Keratinocyte (primary cell): Measurements from ENCODE around the gene DSCAML1. TPM values are rescaled to one million over a fixed set of nuclear protein-coding genes. Genes with fewer than 3 reads are reported as not detected.

Experiments
- DNase-seq: peaks from one replicate; pipeline ENCODE4 v3.0.0-alpha.2; 2011; ENCODE audit warnings: low read depth, missing footprints, low spot score
- FAIRE-seq: peaks from 2 replicates; lab custom pipeline; 2011; peaks lifted over from hg19 to GRCh38; lab: Jason Lieb, UNC
- H2AFZ ChIP-seq: 2 replicates; pipeline ENCODE4 v1.6.0; 2012; ENCODE audit warnings: low read length, control low read depth, inconsistent platforms; ENCODE audit not compliant: control insufficient read depth
- H3K27ac ChIP-seq: 2 replicates; pipeline ENCODE4 v1.5.1; 2011; ENCODE audit warnings: low read length; ENCODE audit not compliant: control insufficient read depth, insufficient read depth
- H3K27me3 ChIP-seq: 3 replicates; pipeline ENCODE4 v1.6.0; 2011; ENCODE audit warnings: low read length; ENCODE audit not compliant: control insufficient read depth, insufficient read depth; ENCODE audit errors: extremely low read depth
- H3K36me3 ChIP-seq, 2 experiments: 2 replicates in 1 of 2; 3 replicates in 1 of 2; pipeline ENCODE4 v1.5.1; 2011; ENCODE audit warnings: low read length in 2 of 2, mild to moderate bottlenecking in 1 of 2; ENCODE audit not compliant: control insufficient read depth in 2 of 2, insufficient read depth in 2 of 2; ENCODE audit errors: extremely low read depth in 1 of 2
- H3K4me1 ChIP-seq: 3 replicates; pipeline ENCODE4 v1.5.1; 2011; ENCODE audit warnings: low read length; ENCODE audit not compliant: control insufficient read depth, insufficient read depth; ENCODE audit errors: extremely low read depth
- H3K4me2 ChIP-seq: 3 replicates; pipeline ENCODE4 v1.6.0; 2011; ENCODE audit warnings: low read depth, low read length; ENCODE audit not compliant: control insufficient read depth, insufficient read depth; ENCODE audit errors: extremely low read depth
- H3K4me3 ChIP-seq, 3 experiments: fragments of 200-600 bp in 1 of 3; sonication (generic) in 1 of 3; 2 replicates in 2 of 3; 3 replicates in 1 of 3; pipeline ENCODE4 v1.5.1; 2011 to 2016; ENCODE audit warnings: low read length in 3 of 3, mild to moderate bottlenecking in 3 of 3, control low read depth in 2 of 3, inconsistent platforms in 1 of 3, low read depth in 1 of 3, mixed read lengths in 1 of 3, mixed run types in 1 of 3, moderate library complexity in 1 of 3; ENCODE audit not compliant: control insufficient read depth in 2 of 3, insufficient read depth in 2 of 3; ENCODE audit errors: extremely low read depth in 1 of 3
- H3K79me2 ChIP-seq: 2 replicates; pipeline ENCODE4 v1.6.0; 2012; ENCODE audit warnings: low read length; ENCODE audit not compliant: control insufficient read depth, insufficient read depth
- H3K9ac ChIP-seq: 3 replicates; pipeline ENCODE4 v1.6.0; 2011; ENCODE audit warnings: low read length; ENCODE audit not compliant: control insufficient read depth, insufficient read depth; ENCODE audit errors: extremely low read depth
- H3K9me1 ChIP-seq: 3 replicates; pipeline ENCODE4 v1.6.0; 2011; ENCODE audit warnings: low read length; ENCODE audit not compliant: control insufficient read depth, insufficient read depth; ENCODE audit errors: extremely low read depth
- H3K9me3 ChIP-seq: 2 replicates; pipeline ENCODE4 v1.5.1; 2012; ENCODE audit warnings: low read depth, low read length; ENCODE audit not compliant: control insufficient read depth
- H4K20me1 ChIP-seq: 3 replicates; pipeline ENCODE4 v1.6.0; 2011; ENCODE audit warnings: low read length; ENCODE audit not compliant: control insufficient read depth, insufficient read depth; ENCODE audit errors: extremely low read depth
- EZH2 ChIP-seq: IDR thresholded peaks from one replicate; pipeline ENCODE4 v1.6.1; 2012; ENCODE audit warnings: inconsistent platforms, mild to moderate bottlenecking, low read length, moderate library complexity
- dilution Hi-C: fragments of 300-500 bp; cut with MboI; formaldehyde crosslinking; loops from one replicate; pipeline ENCODE4 v1.7.0; 2020; ENCODE audit warnings: low sequenced_read_pairs; ENCODE audit not compliant: extremely low pct_ligation_motif_present
- polyA plus RNA-seq, 5 experiments: library from polyadenylated mRNA; depleted of rRNA in 3 of 5; stranded (reverse) in 3 of 5; stranded (forward) in 1 of 5; unstranded in 1 of 5; fragments of >200 nt; gene quantifications; 1 replicate in 1 of 5; 2 replicates in 3 of 5; 3 replicates in 1 of 5; pipeline versions ENCODE4 v1.2.1 to v1.2.3, GENCODE V29; 2011 to 2012; ENCODE audit warnings: missing spikeins in 2 of 5, low read depth in 1 of 5, low replicate concordance in 1 of 5
- TF ChIP-seq, protein P1 (sequence below), 3 experiments: IDR thresholded peaks in 1 of 3; conservative IDR thresholded peaks in 1 of 3; optimal IDR thresholded peaks in 1 of 3; 2 replicates in 2 of 3; 3 replicates in 1 of 3; pipeline versions ENCODE3 to v1.5.1; 2011; ENCODE audit warnings: low read length in 3 of 3, mild to moderate bottlenecking in 3 of 3, moderate library complexity in 2 of 3, control low read depth in 1 of 3, inconsistent platforms in 1 of 3; ENCODE audit not compliant: insufficient read depth in 2 of 3; ENCODE audit errors: extremely low read depth in 1 of 3

DSCAML1 gene
- polyA plus RNA-seq, 1 donor (not counting 4 experiments of a cell fraction or from before 2014, with no cell fraction given): not detected

DNA sequence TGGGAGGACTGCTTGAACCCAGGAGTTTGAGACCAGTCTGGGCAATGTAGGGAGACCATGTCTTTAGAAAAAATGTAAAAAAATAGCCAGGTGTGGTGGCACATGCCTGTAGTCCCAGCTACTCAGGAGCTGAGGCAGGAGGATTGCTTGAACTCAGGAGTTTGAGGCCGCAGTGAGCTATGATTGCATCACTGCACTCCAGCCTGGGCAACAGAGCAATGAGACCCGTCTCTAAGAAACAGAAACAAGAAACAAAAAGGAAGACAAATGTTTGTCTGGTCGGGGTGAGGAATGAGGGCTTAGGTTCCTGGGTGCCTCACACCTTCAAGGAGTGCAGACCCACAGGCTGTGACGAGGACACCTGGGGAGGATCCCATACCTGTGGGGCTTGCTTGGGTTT is 277.4 kb downstream of the DSCAML1 start:
- no peak for FAIRE-seq
- H2AFZ ChIP-seq: no peak overlapping the region
- H3K4me1 ChIP-seq: no peaks in the 10 kb centered on the region

DNA sequence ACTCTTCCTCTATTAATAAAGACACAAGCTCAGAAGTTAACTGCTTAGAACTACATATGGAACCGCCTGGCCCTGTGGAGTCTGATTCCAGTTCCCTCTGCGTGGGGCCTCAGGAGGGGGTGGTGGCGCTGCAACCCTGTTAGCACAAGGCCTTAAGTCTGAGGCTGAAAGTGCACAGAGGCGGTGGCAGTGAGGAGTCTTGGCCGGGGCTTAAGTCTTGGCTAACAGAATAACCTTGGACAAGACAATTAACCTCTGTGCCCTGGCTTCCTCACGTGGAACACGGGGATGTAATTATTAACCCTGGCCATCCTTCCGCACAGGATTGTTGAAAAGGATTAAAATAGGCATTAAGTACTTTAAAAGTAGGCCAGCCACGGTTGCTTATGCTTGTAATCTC is 277.8 kb downstream of the DSCAML1 start:
- dilution Hi-C loops: no loop called here
- Histone ChIP-seq H2AFZ (no peak overlapping the region), H3K4me1 (no peaks in the 10 kb centered on the region), H3K4me3 (no peak overlapping the region), H3K4me2 (no peak overlapping the region), H3K36me3 (no peaks in the 10 kb centered on the region), H3K79me2 (no peaks in the 10 kb centered on the region), H3K27me3 (no peaks in the 10 kb centered on the region), H3K9me1 (no peaks in the 10 kb centered on the region), H4K20me1 (no peaks in the 10 kb centered on the region), H3K27ac (no peak overlapping the region), H3K9me3 (no peaks in the 10 kb centered on the region), H3K9ac (no peak overlapping the region)
- FAIRE-seq (no peak), DNase-seq (no peak)
- TF ChIP-seq, protein P1, sequence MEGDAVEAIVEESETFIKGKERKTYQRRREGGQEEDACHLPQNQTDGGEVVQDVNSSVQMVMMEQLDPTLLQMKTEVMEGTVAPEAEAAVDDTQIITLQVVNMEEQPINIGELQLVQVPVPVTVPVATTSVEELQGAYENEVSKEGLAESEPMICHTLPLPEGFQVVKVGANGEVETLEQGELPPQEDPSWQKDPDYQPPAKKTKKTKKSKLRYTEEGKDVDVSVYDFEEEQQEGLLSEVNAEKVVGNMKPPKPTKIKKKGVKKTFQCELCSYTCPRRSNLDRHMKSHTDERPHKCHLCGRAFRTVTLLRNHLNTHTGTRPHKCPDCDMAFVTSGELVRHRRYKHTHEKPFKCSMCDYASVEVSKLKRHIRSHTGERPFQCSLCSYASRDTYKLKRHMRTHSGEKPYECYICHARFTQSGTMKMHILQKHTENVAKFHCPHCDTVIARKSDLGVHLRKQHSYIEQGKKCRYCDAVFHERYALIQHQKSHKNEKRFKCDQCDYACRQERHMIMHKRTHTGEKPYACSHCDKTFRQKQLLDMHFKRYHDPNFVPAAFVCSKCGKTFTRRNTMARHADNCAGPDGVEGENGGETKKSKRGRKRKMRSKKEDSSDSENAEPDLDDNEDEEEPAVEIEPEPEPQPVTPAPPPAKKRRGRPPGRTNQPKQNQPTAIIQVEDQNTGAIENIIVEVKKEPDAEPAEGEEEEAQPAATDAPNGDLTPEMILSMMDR (optimal IDR thresholded peaks at IDR 0.05 in 1 of 3, IDR thresholded peaks at IDR 0.05 in 1 of 3, conservative IDR thresholded peaks at IDR 0.05 in 1 of 3; ENCODE audit: extremely low read depth in 1 of 3, insufficient read depth in 2 of 3, low read length in 3 of 3): no peak
- no peak for TF ChIP-seq EZH2

More for the DNA sequence above, 277.4 kb downstream of the DSCAML1 start:
- dilution Hi-C loops: no loop called here
- Histone ChIP-seq H4K20me1 (no peaks in the 10 kb centered on the region), H3K27ac (no peak overlapping the region), H3K79me2 (no peaks in the 10 kb centered on the region), H3K4me2 (no peak overlapping the region), H3K9ac (no peak overlapping the region), H3K36me3 (no peaks in the 10 kb centered on the region), H3K4me3 (no peak overlapping the region), H3K9me1 (no peaks in the 10 kb centered on the region), H3K27me3 (no peaks in the 10 kb centered on the region), H3K9me3 (no peaks in the 10 kb centered on the region)
- TF ChIP-seq, protein P1 (optimal IDR thresholded peaks at IDR 0.05 in 1 of 3, IDR thresholded peaks at IDR 0.05 in 1 of 3, conservative IDR thresholded peaks at IDR 0.05 in 1 of 3; ENCODE audit: extremely low read depth in 1 of 3, insufficient read depth in 2 of 3, low read length in 3 of 3): no peak
- no peak for TF ChIP-seq EZH2
- DNase-seq: no peak
